WI38 (cell line): ENCODE measurements around the gene SLC7A10.
"Not testable (repeated sequence)": the region's sequence is repeated elsewhere in the genome, so short reads cannot be mapped to it uniquely, and the experiment has no call there.

Experiments used
- H3K4me3 ChIP-seq: 2 replicates; pipeline ENCODE4 v1.5.1; 2011; ENCODE audit warnings: low read depth, mild to moderate bottlenecking, control low read depth, low read length
- CTCF ChIP-seq: IDR thresholded peaks from 2 replicates; pipeline ENCODE4 v1.5.1; 2012; ENCODE audit warnings: low read depth, mild to moderate bottlenecking, control low read depth, low read length

The SLC7A10 gene

GRCh38 chr19:33168528-33168927, 57.1 kb downstream of the SLC7A10 start:
- no peak for TF ChIP-seq CTCF
- H3K4me3 ChIP-seq: no peak overlapping the region

GRCh38 chr19:33167438-33167837, 58.2 kb downstream of the SLC7A10 start:
- no peak overlapping the region for H3K4me3 ChIP-seq

DNA sequence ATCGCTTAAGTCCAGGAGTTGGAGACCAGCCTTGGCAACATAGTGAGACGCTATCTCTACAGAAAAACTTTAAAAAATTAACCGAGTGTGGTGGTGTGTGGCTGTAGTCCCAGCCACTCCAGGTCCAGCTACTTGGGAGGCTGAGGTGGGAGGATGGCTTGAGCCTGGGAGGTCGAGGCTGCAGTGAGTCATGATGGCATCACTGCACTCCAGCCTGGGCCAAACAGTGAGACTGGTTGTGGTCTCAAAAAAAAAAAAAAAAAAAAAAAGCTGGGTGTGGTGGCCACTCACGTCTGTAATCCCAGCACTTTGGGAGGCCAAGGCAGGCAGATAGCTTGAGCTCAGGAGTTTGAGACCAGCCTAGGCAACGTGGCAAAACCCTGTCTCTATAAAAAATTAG, 59.6 kb downstream of the SLC7A10 start:
- H3K4me3 ChIP-seq: not testable (repeated sequence)

More at GRCh38 chr19:33167438-33167837, 58.2 kb downstream of the SLC7A10 start:
- TF ChIP-seq CTCF: no peak

- TF ChIP-seq CTCF: no peak
These were observed 62.2 kb downstream of the SLC7A10 start for GRCh38 chr19:33163481-33163880.

GRCh38 chr19:33161201-33161600, 64.4 kb downstream of the SLC7A10 start:
- TF ChIP-seq CTCF: no peak
- no peak overlapping the region for H3K4me3 ChIP-seq

More at GRCh38 chr19:33163481-33163880, 62.2 kb downstream of the SLC7A10 start:
- no peak overlapping the region for H3K4me3 ChIP-seq

- no peak for TF ChIP-seq CTCF
- no peak overlapping the region for H3K4me3 ChIP-seq
These were observed 65.8 kb downstream of the SLC7A10 start for GRCh38 chr19:33159893-33160292.

GRCh38 chr19:33159149-33159548, 66.5 kb downstream of the SLC7A10 start:
- TF ChIP-seq CTCF: no peak
- H3K4me3 ChIP-seq: no peak overlapping the region
